Panc1 (cell line): Measurements from ENCODE around the gene SRRT.

Experiments
- CTCF ChIP-seq: fragments of 450-650 bp; IDR thresholded peaks from 2 replicates; pipeline ENCODE4 v1.5.1; 2017; ENCODE audit warnings: mild to moderate bottlenecking
- POLR2AphosphoS5 ChIP-seq: IDR thresholded peaks from 2 replicates; pipeline ENCODE4 v1.6.1; 2012; ENCODE audit warnings: mild to moderate bottlenecking, low read depth, low read length, moderate library complexity
- SIN3A ChIP-seq: IDR thresholded peaks from 2 replicates; pipeline ENCODE4 v1.6.1; 2012; ENCODE audit warnings: low read depth, mild to moderate bottlenecking, low read length, moderate library complexity, borderline replicate concordance; ENCODE audit not compliant: insufficient read depth
- TCF7L2 ChIP-seq: IDR thresholded peaks from 2 replicates; pipeline ENCODE4 v1.6.1; 2011; ENCODE audit warnings: mild to moderate bottlenecking, low read depth, low read length, inconsistent platforms

- TF ChIP-seq CTCF (no peak), TCF7L2 (no peak), POLR2AphosphoS5 (no peak), SIN3A (no peak)
Measured at GRCh38 chr7:100880645-100881044, 5.7 kb downstream of the SRRT start.
